ENCODE measurements around the gene UBE2O. TPM values are rescaled to one million over a fixed set of nuclear protein-coding genes. Genes with fewer than 3 reads are reported as not detected.
A peak's percentile ranks its signal among the peaks of the same experiment; 100 is the strongest.

The UBE2O gene
- total RNA-seq, 2 donors from 2014 or later: 45.4 to 46.5 TPM

DNA sequence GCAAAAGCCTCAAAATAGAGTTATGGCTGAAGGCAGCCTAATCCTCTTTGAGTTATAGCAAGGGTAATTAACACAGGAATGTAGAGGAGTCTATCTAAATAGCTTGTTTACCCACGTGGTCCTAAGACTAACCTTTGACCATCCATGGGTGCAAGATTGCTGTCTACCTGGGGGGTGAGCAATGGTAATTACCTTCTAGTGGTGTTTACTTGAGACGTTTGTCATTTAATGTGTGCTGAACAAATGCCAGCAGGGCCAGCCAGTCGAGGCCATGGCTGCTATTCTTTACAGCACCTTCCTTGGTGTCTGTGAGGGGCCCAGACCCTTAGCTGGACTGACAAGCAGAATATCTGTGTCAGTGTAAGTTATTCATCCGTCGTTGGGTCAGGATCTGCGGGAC is 85.3 kb downstream of the UBE2O start:
- no peaks in the 10 kb centered on the region for H3K36me3 Mint-ChIP-seq (ENCODE audit: low read depth)
- no peaks in the 10 kb centered on the region for H3K27me3 ChIP-seq (ENCODE audit: control insufficient read depth, insufficient read depth, low read length, poor library complexity, severe bottlenecking)
- peaks cover 7% of the 10 kb centered on the region for H3K9me3 ChIP-seq (ENCODE audit: control insufficient read depth, low read length)
- H3K4me3 Mint-ChIP-seq: no peak overlapping the region
- peaks cover 7% of the 10 kb centered on the region for H3K4me1 Mint-ChIP-seq
- H3K9ac ChIP-seq (ENCODE audit: extremely low read depth, low read length, poor library complexity, severe bottlenecking): no peak overlapping the region
- TF ChIP-seq, protein P1, sequence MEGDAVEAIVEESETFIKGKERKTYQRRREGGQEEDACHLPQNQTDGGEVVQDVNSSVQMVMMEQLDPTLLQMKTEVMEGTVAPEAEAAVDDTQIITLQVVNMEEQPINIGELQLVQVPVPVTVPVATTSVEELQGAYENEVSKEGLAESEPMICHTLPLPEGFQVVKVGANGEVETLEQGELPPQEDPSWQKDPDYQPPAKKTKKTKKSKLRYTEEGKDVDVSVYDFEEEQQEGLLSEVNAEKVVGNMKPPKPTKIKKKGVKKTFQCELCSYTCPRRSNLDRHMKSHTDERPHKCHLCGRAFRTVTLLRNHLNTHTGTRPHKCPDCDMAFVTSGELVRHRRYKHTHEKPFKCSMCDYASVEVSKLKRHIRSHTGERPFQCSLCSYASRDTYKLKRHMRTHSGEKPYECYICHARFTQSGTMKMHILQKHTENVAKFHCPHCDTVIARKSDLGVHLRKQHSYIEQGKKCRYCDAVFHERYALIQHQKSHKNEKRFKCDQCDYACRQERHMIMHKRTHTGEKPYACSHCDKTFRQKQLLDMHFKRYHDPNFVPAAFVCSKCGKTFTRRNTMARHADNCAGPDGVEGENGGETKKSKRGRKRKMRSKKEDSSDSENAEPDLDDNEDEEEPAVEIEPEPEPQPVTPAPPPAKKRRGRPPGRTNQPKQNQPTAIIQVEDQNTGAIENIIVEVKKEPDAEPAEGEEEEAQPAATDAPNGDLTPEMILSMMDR (conservative IDR thresholded peaks at IDR 0.05): no peak
- H3K9me3 Mint-ChIP-seq: peaks cover 12% of the 10 kb centered on the region
- H3K27ac ChIP-seq (ENCODE audit: low read depth, low read length): no peak overlapping the region
- H3K27me3 Mint-ChIP-seq (ENCODE audit: insufficient read depth): peaks cover 3% of the 10 kb centered on the region
- no peak overlapping the region for H3K4me3 ChIP-seq (ENCODE audit: low read length)
- WGBS, 2 experiments (ENCODE audit: insufficient coverage in 1 of 2, insufficient read length in 1 of 2): 76 to 86% methylated on average over 4 to 6 of the region's 6 CpGs
- H3K36me3 ChIP-seq (ENCODE audit: control insufficient read depth, insufficient read depth, low read length): no peaks in the 10 kb centered on the region
- no peaks in the 10 kb centered on the region for H3K4me1 ChIP-seq (ENCODE audit: control insufficient read depth, insufficient read depth, low read length)
- H3K27ac Mint-ChIP-seq: peak overlapping the region; percentile 76
- no peak for DNase-seq

GRCh38 chr17:76366247-76366646 is 86.7 kb downstream of the UBE2O start:
- no peak overlapping the region for H3K27ac Mint-ChIP-seq
- H3K4me1 Mint-ChIP-seq: peaks cover 7% of the 10 kb centered on the region
- TF ChIP-seq, protein P1 (conservative IDR thresholded peaks at IDR 0.05): no peak
- peaks cover 5% of the 10 kb centered on the region for H3K27me3 Mint-ChIP-seq (ENCODE audit: insufficient read depth)
- H3K9me3 Mint-ChIP-seq: peaks cover 12% of the 10 kb centered on the region
- H3K4me3 ChIP-seq (ENCODE audit: low read length): no peak overlapping the region
- 94% methylated on average over 3 of the region's 3 CpGs; no CpG with 5 or more reads in 1 of the 2 experiments for WGBS, 2 experiments (ENCODE audit: insufficient coverage in 1 of 2, insufficient read length in 1 of 2)
- no peak for DNase-seq
- no peak overlapping the region for H3K4me3 Mint-ChIP-seq
- no peaks in the 10 kb centered on the region for H3K27me3 ChIP-seq (ENCODE audit: control insufficient read depth, insufficient read depth, low read length, poor library complexity, severe bottlenecking)
- H3K27ac ChIP-seq (ENCODE audit: low read depth, low read length): no peak overlapping the region
- H3K9ac ChIP-seq (ENCODE audit: extremely low read depth, low read length, poor library complexity, severe bottlenecking): no peak overlapping the region
- no peaks in the 10 kb centered on the region for H3K36me3 ChIP-seq (ENCODE audit: control insufficient read depth, insufficient read depth, low read length)
- no peaks in the 10 kb centered on the region for H3K4me1 ChIP-seq (ENCODE audit: control insufficient read depth, insufficient read depth, low read length)
- no peaks in the 10 kb centered on the region for H3K36me3 Mint-ChIP-seq (ENCODE audit: low read depth)
- H3K9me3 ChIP-seq (ENCODE audit: control insufficient read depth, low read length): peaks cover 7% of the 10 kb centered on the region

GRCh38 chr17:76365256-76365903 is 87.6 kb downstream of the UBE2O start:
- H3K27me3 ChIP-seq (ENCODE audit: control insufficient read depth, insufficient read depth, low read length, poor library complexity, severe bottlenecking): no peaks in the 10 kb centered on the region
- peaks cover 12% of the 10 kb centered on the region for H3K9me3 Mint-ChIP-seq
- WGBS, 2 experiments (ENCODE audit: insufficient coverage in 1 of 2, insufficient read length in 1 of 2): 68 to 78% methylated on average over 4 to 12 of the region's 12 CpGs
- no peak overlapping the region for H3K4me3 ChIP-seq (ENCODE audit: low read length)
- no peak overlapping the region for H3K9ac ChIP-seq (ENCODE audit: extremely low read depth, low read length, poor library complexity, severe bottlenecking)
- TF ChIP-seq, protein P1 (conservative IDR thresholded peaks at IDR 0.05): peak; percentile 69
- peaks cover 7% of the 10 kb centered on the region for H3K9me3 ChIP-seq (ENCODE audit: control insufficient read depth, low read length)
- H3K36me3 ChIP-seq (ENCODE audit: control insufficient read depth, insufficient read depth, low read length): no peaks in the 10 kb centered on the region
- peaks cover 5% of the 10 kb centered on the region for H3K27me3 Mint-ChIP-seq (ENCODE audit: insufficient read depth)
- no peak overlapping the region for H3K27ac ChIP-seq (ENCODE audit: low read depth, low read length)
- H3K4me1 Mint-ChIP-seq: peaks cover 7% of the 10 kb centered on the region
- no peak overlapping the region for H3K27ac Mint-ChIP-seq
- no peaks in the 10 kb centered on the region for H3K4me1 ChIP-seq (ENCODE audit: control insufficient read depth, insufficient read depth, low read length)
- H3K4me3 Mint-ChIP-seq: no peak overlapping the region
- DNase-seq: peak; percentile 75
- H3K36me3 Mint-ChIP-seq (ENCODE audit: low read depth): no peaks in the 10 kb centered on the region

Measured in endodermal cell (in vitro differentiated cells).